HG03025 (cell line): ENCODE results near the gene SLC29A2.
A peak's percentile ranks its signal among the peaks of the same experiment; 100 is the strongest.
"Not testable (repeated sequence)": the region's sequence is repeated elsewhere in the genome, so short reads cannot be mapped to it uniquely, and the experiment has no call there.

Experiments used
- ATAC-seq: cut with Tn5 transposase; IDR thresholded peaks from one replicate; pipeline ENCODE4 v1.9.1; 2021; ENCODE audit warnings: mild to moderate bottlenecking, moderate library complexity; ENCODE audit not compliant: unreplicated experiment, low FRiP score

SLC29A2 gene

DNA sequence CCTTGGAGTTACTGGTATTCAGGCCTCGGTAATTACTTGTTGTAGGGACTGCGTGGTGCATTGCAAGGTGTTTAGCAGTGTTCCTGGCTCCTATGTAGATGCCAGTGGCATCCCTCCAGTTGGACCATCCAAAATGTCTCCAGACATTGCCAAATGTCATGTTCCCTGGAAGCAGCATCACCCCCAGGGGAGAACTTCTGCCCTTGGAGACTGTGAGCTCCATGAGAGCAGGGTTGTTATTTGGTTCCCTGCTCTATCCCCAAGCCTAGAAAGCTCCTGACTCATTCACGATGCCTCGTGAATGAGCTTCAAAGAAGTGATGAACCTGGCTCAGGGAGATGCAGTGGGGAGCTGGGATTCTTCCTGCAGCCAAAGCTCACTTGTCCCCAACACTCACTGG, 50.0 kb downstream of the SLC29A2 start:
- no peak for ATAC-seq

DNA sequence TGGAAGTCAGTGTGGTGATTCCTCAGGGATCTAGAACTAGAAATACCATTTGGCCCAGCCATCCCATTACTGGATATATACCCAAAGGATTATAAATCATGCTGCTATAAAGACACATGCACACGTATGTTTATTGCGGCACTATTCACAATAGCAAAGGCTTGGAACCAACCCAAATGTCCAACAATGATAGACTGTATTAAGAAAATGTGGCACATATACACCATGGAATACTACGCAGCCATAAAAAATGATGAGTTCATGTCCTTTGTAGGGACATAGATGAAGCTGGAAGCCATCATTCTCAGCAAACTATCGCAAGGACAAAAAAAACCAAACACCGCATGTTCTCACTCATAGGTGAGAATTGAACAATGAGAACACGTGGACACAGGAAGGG, 50.8 kb downstream of the SLC29A2 start:
- ATAC-seq, result not testable (repeated sequence)

DNA sequence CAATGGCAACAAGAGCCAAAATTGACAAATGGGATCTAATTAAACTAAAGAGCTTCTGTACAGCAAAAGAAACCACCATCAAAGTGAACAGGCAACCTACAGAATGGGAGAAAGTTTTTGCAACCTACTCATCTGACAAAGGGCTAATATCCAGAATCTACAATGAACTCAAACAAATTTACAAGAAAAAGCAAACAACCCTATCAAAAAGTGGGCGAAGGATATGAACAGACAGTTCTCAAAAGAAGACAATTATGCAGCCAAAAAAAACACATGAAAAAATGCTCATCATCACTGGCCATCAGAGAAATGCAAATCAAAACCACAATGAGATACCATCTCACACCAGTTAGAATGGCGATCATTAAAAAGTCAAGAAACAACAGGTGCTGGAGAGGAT, 51.3 kb downstream of the SLC29A2 start:
- not testable (repeated sequence) for ATAC-seq

DNA sequence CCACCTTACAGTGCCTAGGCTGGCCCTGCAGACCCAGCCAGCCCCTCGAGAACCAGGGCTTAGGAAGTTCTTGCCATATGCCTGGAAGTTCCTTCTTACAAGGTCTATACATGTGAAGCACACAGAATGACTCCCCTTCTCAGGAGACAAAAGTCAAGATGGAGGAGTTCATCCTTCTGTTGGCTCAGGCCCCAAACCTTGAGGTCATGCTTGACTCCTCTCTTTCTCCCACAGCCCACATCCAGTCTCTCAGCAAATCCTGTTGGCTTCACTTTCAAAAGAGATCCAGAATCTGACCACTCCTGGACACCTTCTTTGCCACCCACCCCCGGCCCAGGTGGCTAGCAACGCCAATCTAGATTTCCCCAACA, 53.0 kb downstream of the SLC29A2 start:
- ATAC-seq, result no peak

DNA sequence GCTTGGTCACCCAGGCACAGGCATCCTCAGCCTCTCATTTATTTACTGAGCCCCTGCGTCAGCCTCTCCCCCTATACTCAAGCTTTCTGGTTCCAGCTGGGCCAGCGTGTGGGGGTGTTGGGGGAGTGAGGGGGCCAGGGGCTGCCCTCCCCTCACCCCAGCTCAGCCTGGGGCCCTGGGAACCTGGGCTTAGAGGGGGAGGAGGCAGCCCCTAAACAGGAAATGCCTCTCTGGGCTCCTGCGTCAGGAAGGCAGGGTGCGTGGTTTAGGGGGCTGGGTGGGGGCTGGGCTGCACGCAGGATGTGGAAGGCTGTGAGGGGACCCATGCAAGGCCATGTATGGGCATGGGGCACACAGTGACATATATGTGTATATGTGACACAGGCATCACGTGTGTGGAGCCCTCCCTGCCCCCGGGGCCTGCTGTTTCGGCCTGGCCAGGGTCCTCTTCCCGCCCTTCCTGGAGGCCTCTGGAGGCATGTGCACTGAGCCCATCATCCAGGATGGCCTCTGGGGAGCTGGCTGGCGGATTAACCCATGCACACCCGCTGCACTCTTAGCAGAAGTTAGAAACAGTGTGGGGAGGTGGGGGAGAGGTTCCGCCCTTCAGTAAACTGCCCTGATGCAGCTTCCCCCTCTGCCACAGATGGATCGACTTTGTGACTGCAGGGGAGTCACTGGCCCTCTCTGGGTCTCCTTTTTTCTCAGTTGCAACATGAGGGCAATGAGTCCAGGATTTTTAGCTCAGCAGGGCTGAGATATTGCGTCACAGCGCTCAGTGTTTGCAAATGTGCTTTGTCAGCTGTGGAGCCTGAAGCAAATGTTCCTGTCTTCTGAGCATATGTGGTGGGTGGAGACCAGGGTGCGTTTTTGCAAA, 53.6 kb downstream of the SLC29A2 start:
- ATAC-seq, result no peak

DNA sequence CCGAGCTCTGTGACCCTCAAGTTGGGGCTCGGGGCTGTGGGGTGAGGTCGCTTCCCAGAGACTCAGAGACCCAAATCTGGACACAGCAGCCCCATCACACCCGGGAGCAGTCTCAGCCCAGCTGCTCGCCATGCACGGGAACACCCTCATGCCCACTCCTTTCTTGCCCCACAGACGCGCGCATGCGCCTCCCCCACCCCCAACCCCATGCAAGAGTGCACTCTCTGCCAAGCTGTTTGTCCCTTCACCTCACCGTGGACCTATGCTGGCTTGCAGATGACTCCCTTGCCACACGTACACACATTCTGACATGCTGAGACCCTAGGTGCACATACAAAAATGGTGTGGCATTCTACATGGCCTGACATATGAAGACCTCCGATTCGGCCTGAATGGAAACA, 54.2 kb downstream of the SLC29A2 start:
- ATAC-seq, result no peak

DNA sequence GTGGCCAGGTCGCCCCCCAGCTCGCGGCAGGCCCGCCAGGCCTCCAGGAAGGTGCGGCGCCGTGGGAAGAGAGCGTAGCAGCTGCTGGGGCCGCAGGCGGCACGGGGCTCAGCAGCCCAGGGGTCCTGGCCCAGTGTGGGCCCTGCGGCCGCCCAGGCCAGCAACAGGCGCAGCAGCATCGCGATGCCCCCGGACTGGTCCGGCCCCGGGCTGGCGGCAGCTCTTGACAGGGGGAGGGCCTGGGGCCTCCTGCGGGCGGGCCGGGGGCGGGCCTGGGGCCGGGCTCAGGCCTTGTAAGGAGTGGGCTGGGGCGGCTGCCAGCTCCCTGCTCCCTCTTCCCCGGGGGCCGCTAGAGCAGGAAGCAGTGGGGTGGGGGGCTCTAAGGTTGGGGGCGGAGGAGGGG, 54.7 kb downstream of the SLC29A2 start, which contains the start of gene CD248:
TSS of gene CD248 (minus strand) at position 196 of the 403 bp plus-strand sequence. CDS start at position 179, 17 bp downstream.
- ATAC-seq, result no peak

DNA sequence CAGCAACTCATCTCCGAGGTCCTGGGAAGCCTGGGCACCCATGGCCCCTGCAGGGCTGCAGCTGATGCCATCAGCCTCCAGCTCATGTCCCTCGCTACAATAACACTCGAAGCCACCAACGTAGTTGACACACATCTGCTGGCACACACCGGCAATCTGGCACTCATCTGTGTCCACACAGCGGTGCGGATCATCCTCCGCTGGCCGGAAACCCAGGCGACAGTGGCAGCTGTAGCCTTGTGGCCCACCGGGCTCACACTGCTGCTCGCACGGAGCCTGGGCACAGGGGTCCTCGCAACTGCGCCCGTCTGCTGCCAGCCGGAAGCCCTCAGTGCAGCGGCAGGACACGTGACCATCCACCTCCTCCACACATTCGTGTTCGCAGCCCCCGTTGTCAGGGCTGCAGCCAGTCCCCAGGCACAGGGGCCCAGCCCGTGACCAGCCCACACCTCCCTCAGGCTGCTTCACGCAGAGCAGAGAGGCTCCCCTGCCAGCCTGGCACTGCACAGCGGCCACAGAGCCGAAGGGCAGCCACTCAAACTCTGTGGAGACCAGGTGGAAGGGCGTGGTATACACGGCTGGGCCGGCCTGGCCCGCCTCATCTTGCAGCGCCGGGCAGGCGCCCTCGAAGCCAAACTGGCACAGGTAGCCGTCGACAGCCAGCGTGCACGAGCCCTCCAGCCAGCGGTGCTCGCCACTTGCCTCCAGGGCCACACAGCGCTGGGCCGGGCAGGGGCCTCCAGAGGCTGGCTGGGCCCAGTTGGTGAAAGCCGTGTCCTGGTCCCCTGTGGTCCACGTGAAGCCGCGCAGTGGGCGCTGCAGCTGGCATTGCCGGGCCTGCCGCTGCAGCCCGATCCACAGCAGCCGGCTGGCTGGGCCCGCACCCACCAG, 55.4 kb downstream of the SLC29A2 start:
- no peak for ATAC-seq

DNA sequence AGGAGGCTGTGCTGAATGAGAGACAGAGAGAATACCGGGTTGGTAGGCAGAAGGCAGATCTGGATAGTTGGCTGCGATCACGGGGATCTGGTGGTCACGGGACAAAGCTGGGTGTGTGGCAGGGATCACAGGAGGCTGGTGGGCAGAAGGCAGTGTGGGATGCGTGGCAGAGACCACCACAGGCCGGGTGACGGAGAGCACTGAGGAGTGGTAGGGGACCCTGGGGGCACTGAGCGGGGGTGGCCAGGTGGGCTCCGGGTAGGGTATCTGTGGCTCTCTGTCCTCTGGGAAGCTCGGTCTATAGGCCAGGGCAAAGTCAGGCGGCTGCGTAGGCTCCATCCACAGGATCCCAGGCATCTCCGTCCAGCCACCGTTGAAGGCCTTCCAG, 56.1 kb downstream of the SLC29A2 start:
- no peak for ATAC-seq

DNA sequence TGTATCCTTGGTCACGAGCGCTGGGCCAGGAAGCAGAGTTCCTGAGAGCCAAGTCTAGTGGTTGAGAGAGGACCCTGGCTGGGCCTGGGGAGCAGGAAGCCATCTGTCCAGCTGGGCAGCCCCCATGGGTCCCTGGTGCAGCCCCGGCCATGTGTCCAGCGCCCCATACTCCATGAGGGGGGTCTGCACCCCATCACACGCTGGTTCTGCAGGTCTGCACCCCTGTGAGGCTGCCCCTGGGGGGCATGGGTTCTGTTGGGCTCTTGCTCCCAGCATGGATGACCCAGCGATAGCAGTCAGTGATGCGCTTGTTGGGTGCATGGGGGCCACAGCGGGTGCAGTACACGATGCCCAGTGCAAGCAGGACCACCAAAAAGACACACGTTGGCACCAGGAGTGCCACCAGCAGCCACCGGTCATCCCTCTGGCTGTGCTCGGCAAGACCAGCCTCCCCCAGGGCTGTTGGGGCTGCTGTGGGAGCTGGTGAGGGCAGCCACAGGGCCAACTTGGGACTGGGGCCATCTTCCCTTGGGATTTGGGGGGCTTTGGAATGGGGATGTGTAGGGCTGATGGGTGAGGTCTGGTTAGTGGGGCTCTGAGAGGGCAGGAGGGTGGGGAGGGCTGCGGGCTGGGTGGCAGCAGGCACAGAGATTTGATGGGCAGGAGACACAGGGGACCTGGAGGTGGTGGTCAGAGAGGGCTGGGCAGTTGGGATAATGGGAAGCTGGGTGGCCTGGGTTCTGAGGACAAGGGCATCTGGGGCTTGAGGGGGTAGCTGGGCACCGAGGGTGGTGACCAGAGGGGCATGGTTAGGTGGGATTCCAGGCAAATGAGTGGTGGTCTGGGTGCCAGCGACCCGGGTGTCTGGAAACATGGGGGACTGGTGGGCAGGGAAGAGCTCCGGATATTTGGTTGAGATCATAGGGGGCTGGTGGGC, 56.7 kb downstream of the SLC29A2 start:
- no peak for ATAC-seq

DNA sequence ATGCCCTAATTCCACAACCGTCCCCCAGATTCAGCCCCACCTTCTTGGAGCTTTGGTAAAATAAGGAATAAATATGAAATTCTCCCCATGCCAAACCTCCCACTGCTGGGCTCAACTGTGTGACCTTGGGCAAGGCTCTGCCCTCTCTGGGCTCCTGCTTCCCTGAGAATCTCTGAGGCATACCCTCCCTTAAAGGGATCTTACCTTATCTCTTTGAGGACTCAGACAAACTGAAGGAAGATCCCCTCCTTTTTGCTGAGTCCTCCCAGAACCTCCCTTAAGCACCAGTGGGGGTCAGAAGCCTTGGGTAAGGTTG, 57.4 kb downstream of the SLC29A2 start:
- ATAC-seq, result no peak

DNA sequence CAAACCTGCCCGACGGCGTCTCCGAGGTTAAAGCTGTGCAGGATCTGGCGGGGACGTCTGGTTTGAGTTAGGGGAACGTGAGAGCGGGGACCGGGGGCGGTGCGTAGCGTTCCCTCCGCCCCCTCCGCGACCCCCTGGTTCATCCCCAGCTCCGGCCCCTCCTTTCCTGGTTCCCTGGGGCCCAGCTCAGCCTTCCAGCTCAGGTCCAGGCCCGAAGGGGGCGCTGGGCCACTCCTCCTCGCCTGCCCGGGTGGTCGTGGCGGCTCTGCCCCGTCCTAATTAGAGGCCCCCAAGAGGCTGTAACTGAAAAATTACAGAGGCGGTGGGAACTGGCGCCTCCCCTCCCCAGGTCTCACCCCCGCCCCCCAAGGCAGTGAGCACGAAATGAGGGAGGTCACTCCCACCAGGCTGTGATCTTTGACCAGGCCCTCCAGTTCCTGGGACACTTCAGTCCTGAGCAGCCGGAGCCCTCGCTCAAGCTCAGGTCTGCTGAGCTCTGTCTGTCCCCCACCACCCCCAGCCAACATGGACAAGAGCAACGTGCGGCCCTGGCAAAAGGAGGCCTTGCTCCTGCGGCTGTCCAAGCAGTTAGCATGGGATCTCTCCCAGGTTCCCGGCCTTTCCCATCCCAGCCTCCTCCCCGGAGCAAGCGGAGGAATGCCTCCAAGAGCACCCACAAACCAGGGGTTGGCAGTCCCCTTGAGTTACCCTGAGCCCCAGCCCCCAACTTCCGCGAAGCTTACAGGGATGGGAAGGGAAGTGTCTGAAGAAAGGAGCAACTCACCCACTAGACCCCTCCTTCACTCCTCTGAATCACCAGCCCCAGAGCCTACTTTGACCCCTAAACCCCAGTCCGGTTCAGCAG, 58.0 kb downstream of the SLC29A2 start:
- no peak for ATAC-seq

DNA sequence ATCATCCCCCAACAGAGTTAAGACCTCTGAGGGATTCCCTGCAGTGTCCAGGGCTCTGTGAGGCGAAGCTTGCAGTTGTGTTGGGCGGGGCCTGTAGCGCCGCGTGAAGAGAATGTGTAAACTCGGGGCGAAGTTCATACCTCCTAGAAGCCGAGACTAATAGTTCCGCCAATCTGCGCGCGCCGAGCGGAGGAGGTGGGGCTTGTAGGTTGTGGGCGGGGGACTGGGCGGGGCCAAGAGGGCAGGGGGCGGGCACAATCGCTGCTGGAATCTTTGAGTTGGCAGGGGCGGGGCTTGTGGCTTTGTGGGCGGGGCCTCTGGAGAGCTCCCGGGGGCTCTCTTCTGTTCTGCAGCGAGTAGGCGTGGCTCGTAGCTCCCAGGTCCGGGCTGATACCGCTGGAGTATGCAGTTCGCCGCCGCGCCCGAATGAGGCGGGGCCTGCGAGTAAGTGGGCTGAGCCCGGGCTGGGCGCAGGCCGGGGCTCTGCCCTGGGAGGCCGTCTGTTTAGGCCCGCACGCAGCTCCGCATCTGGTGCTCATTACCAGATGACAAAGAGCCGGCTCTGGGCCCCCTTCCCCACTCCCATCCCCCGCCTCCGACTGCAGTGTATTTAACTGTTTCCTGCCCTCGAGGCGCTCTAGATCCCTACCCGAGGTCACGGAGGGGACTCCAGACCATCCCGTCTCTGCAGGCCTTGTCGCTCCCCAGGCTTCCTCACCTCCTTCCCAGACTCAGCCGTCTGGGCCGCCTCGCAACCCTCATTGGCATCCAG, 58.8 kb downstream of the SLC29A2 start:
- peak; percentile 55 for ATAC-seq
